ENCODE results near the gene LAMB4. TPM values are rescaled to one million over a fixed set of nuclear protein-coding genes. Genes with fewer than 3 reads are reported as not detected.
A peak's percentile ranks its signal among the peaks of the same experiment; 100 is the strongest.

Gene LAMB4
- total RNA-seq, 1 donor from 2014 or later = 1.1 TPM

DNA sequence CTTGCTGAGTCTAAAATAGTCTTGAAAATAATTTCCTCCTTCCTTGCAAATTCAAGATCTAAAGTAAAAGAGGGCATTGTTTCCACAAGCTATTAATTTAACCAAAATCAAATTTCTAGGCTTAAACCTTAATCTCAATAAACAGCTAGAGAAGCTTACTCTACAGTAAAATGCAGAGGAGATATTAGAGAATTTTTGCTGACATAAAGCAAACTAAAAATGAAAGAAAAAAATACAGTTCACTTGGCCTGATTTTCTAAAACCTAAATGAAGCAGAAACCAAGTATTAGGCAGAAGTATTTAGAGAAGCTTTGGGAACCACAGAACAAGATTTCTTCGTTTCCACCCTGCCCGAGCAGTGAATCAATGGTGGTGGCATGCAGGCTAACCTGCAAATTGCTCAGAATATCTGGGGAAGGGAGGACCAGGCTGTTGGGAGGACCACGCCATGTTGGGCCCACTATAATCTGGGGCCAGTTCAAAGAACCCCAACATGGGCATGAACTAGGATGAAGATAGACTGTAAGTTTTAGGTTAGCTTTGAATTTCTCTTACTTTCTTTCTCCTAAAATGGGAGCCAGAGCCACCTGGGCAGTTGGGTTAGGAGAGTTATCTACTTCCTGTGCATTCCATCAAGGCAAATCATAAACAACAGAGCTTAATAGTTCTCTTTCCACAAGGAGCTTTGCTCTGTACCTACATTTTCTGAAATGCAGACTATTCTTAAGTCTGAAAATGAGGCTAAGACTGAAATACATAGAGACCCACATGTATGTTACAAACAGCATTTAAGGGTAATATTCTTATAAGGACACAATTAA lies 131.3 kb downstream of the LAMB4 start:
- TF ChIP-seq, protein P1, sequence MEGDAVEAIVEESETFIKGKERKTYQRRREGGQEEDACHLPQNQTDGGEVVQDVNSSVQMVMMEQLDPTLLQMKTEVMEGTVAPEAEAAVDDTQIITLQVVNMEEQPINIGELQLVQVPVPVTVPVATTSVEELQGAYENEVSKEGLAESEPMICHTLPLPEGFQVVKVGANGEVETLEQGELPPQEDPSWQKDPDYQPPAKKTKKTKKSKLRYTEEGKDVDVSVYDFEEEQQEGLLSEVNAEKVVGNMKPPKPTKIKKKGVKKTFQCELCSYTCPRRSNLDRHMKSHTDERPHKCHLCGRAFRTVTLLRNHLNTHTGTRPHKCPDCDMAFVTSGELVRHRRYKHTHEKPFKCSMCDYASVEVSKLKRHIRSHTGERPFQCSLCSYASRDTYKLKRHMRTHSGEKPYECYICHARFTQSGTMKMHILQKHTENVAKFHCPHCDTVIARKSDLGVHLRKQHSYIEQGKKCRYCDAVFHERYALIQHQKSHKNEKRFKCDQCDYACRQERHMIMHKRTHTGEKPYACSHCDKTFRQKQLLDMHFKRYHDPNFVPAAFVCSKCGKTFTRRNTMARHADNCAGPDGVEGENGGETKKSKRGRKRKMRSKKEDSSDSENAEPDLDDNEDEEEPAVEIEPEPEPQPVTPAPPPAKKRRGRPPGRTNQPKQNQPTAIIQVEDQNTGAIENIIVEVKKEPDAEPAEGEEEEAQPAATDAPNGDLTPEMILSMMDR (IDR thresholded peaks at IDR 0.05; ENCODE audit: unreplicated experiment) = no peak
- peaks cover 57% of the 10 kb centered on the region for H3K4me1 Mint-ChIP-seq (ENCODE audit: unreplicated experiment)
- peak overlapping the region; percentile 86 for H3K27ac Mint-ChIP-seq (ENCODE audit: unreplicated experiment)
- peaks cover 10% of the 10 kb centered on the region for H3K27me3 Mint-ChIP-seq (ENCODE audit: unreplicated experiment)
- H3K36me3 Mint-ChIP-seq (ENCODE audit: low read depth, unreplicated experiment) = peaks cover 32% of the 10 kb centered on the region
- no peaks in the 10 kb centered on the region for H3K9me3 Mint-ChIP-seq (ENCODE audit: unreplicated experiment)
- peak overlapping the region; percentile 37 for H3K4me3 Mint-ChIP-seq (ENCODE audit: unreplicated experiment)
- DNase-seq (ENCODE audit: low spot score) = no peak

DNA sequence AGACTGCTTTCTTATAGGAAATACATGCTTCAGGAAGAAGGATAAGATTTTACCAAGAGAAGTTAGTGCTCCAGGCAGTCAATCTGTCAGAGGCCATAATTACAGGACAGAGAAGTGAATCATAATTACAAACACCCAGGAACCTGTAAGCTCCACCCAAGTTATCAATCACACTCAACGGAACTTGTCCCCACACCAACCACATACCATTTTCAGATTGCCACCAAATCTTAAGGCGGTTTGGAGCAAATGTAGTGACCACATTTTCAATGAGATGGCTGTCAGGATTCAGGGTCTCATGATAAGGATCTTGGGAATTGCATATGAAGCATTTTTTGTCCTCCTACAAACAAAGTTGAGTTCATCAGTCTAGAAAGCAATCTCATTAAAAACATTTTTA lies 132.0 kb downstream of the LAMB4 start:
- DNase-seq (ENCODE audit: low spot score) = no peak
- H3K27me3 Mint-ChIP-seq (ENCODE audit: unreplicated experiment) = peaks cover 7% of the 10 kb centered on the region
- H3K4me3 Mint-ChIP-seq (ENCODE audit: unreplicated experiment) = peak overlapping the region; percentile 67
- peaks cover 39% of the 10 kb centered on the region for H3K36me3 Mint-ChIP-seq (ENCODE audit: low read depth, unreplicated experiment)
- H3K9me3 Mint-ChIP-seq (ENCODE audit: unreplicated experiment) = no peaks in the 10 kb centered on the region
- H3K4me1 Mint-ChIP-seq (ENCODE audit: unreplicated experiment) = peaks cover 52% of the 10 kb centered on the region
- TF ChIP-seq, protein P1 (IDR thresholded peaks at IDR 0.05; ENCODE audit: unreplicated experiment) = no peak
- H3K27ac Mint-ChIP-seq (ENCODE audit: unreplicated experiment) = peak overlapping the region; percentile 68

DNA sequence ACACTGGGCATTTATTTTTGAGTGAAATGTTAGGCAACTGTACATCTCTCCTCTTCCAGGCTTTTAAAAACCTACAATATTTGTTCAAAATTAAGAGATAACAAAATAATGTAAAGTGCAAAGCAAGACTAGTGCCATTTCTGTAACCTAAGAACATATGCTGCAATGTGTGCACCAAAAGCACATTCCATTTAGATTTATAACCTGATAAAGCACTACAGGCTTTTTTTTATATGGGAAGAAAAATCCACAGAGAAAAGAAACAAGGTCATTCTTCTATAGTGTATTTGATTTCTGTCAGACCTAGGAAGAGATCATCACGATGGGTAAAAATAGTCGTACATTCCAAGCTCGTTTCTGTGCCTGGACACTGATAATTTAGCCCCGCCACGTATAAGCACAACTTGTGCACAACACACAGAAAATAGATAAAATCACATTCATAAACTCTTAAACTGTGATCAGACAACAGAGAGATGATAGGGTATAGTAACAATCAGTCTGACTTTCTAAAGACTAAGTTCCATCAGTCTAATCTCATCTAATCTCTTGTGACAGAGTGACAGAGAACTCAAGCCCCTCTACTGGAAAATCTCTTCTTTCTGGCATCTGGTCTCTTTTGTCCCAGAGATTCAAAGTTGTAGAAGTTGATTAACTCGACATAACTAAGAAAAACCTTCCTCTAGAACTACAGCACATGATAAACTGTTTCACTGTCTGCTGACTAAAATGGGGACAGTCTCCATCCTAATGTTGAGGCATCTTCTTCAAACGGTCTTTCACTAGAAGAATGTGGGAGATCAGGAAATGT lies 133.9 kb downstream of the LAMB4 start:
- no peak for DNase-seq (ENCODE audit: low spot score)
- H3K27ac Mint-ChIP-seq (ENCODE audit: unreplicated experiment) = peak overlapping the region; percentile 59
- peak overlapping the region; percentile 53 for H3K4me3 Mint-ChIP-seq (ENCODE audit: unreplicated experiment)
- TF ChIP-seq, protein P1 (IDR thresholded peaks at IDR 0.05; ENCODE audit: unreplicated experiment) = no peak
- peaks cover 53% of the 10 kb centered on the region for H3K4me1 Mint-ChIP-seq (ENCODE audit: unreplicated experiment)
- H3K36me3 Mint-ChIP-seq (ENCODE audit: low read depth, unreplicated experiment) = peaks cover 51% of the 10 kb centered on the region
- H3K9me3 Mint-ChIP-seq (ENCODE audit: unreplicated experiment) = no peaks in the 10 kb centered on the region
- peaks cover 5% of the 10 kb centered on the region for H3K27me3 Mint-ChIP-seq (ENCODE audit: unreplicated experiment)

GRCh38 chr7:107995184-107996071 lies 134.7 kb downstream of the LAMB4 start:
- Mint-ChIP-seq H3K27me3 (ENCODE audit: unreplicated experiment) (no peaks in the 10 kb centered on the region), H3K4me1 (ENCODE audit: unreplicated experiment) (peaks cover 46% of the 10 kb centered on the region), H3K9me3 (ENCODE audit: unreplicated experiment) (no peaks in the 10 kb centered on the region), H3K4me3 (ENCODE audit: unreplicated experiment) (peak overlapping the region; percentile 78), H3K27ac (ENCODE audit: unreplicated experiment) (peak overlapping the region; percentile 59), H3K36me3 (ENCODE audit: low read depth, unreplicated experiment) (peaks cover 51% of the 10 kb centered on the region)
- TF ChIP-seq, protein P1 (IDR thresholded peaks at IDR 0.05; ENCODE audit: unreplicated experiment) = no peak
- no peak for DNase-seq (ENCODE audit: low spot score)
